ENCODE results near the gene CACNA2D1.

DNA sequence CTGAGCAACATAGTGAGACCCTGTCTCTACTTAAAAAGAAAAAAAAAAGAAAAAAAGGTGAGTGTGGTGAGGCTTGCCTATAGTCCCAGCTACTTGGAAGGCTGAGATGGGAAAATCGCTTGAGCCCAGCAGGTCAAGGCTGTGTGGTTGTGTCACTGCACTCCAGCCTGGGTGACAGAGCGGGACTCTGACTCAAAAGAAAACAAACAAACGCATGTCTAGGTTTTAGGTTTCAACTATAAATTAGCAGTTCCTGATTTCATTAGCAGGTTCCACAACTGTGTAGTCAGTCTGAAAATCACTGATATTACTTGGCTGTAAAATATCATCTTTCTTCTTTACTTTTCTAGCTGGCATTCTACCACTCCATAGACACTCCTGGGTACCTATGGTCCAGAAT is 518.0 kb downstream of the CACNA2D1 start:
- TF ChIP-seq, protein P1, sequence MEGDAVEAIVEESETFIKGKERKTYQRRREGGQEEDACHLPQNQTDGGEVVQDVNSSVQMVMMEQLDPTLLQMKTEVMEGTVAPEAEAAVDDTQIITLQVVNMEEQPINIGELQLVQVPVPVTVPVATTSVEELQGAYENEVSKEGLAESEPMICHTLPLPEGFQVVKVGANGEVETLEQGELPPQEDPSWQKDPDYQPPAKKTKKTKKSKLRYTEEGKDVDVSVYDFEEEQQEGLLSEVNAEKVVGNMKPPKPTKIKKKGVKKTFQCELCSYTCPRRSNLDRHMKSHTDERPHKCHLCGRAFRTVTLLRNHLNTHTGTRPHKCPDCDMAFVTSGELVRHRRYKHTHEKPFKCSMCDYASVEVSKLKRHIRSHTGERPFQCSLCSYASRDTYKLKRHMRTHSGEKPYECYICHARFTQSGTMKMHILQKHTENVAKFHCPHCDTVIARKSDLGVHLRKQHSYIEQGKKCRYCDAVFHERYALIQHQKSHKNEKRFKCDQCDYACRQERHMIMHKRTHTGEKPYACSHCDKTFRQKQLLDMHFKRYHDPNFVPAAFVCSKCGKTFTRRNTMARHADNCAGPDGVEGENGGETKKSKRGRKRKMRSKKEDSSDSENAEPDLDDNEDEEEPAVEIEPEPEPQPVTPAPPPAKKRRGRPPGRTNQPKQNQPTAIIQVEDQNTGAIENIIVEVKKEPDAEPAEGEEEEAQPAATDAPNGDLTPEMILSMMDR (IDR thresholded peaks at IDR 0.05), result no peak
- TF ChIP-seq POLR2A (IDR thresholded peaks at IDR 0.05), result no peak
